Natural killer cell (primary cell): ENCODE results near the gene CFAP58. TPM values are rescaled to one million over a fixed set of nuclear protein-coding genes. Genes with fewer than 3 reads are reported as not detected.

Experiments
- ATAC-seq, 3 donors: fragments of 150-1000 bp in 2 of 3; fragments of 200-7000 bp in 1 of 3; cut with Tn5 transposase; 1 replicate in 1 of 3; 2 replicates in 2 of 3; pipeline ENCODE4 v1.10.0; 2021; ENCODE audit warnings: mild to moderate bottlenecking in 2 of 3, moderate library complexity in 2 of 3
- DNase-seq, 2 donors: peaks; one replicate each; pipeline versions ENCODE4 v3.0.0 to v3.0.0-alpha.2; 2013 to 2021; ENCODE audit warnings: mixed read lengths in 1 of 2
- H3K27ac ChIP-seq: one replicate; pipeline ENCODE4 v1.5.1; 2013; ENCODE audit warnings: mild to moderate bottlenecking, low read length
- H3K27me3 ChIP-seq: one replicate; pipeline ENCODE4 v1.6.1; 2013; ENCODE audit warnings: low read length; ENCODE audit not compliant: control insufficient read depth, insufficient read depth
- H3K36me3 ChIP-seq: one replicate; pipeline ENCODE4 v1.6.1; 2013; ENCODE audit warnings: low read length; ENCODE audit not compliant: control insufficient read depth, insufficient read depth
- H3K4me1 ChIP-seq: one replicate; pipeline ENCODE4 v1.6.1; 2013; ENCODE audit warnings: low read length; ENCODE audit not compliant: control insufficient read depth, insufficient read depth
- H3K4me3 ChIP-seq: one replicate; pipeline ENCODE4 v1.5.1; 2013; ENCODE audit warnings: low read length
- H3K9me3 ChIP-seq: one replicate; pipeline ENCODE4 v1.6.1; 2013; ENCODE audit warnings: low read length; ENCODE audit not compliant: control insufficient read depth, insufficient read depth
- H3K27ac Mint-ChIP-seq, 2 donors: one replicate each; pipeline ENCODE4 v1.8.0; 2022; ENCODE audit warnings: mild to moderate bottlenecking in 2 of 2, mixed read lengths in 2 of 2, moderate library complexity in 1 of 2
- H3K27me3 Mint-ChIP-seq, 2 donors: one replicate each; pipeline ENCODE4 v1.8.0; 2022; ENCODE audit warnings: low read depth in 2 of 2, mixed read lengths in 2 of 2
- H3K36me3 Mint-ChIP-seq: one replicate; pipeline ENCODE4 v1.8.0; 2022; ENCODE audit warnings: mixed read lengths
- H3K4me1 Mint-ChIP-seq, 2 donors: one replicate each; pipeline ENCODE4 v1.8.0; 2022; ENCODE audit warnings: mixed read lengths in 2 of 2
- H3K4me3 Mint-ChIP-seq: one replicate; pipeline ENCODE4 v1.8.0; 2022; ENCODE audit warnings: mild to moderate bottlenecking, moderate library complexity, mixed read lengths
- H3K9me3 Mint-ChIP-seq, 2 donors: one replicate each; pipeline ENCODE4 v1.8.0; 2022; ENCODE audit warnings: mixed read lengths in 2 of 2
- WGBS: methylation state at CpG from one replicate; pipeline ENCODE4 v1.1.7; 2013; ENCODE audit warnings: missing lambda C conversion rate; ENCODE audit not compliant: insufficient coverage; 5-methylcytosine and 5-hydroxymethylcytosine counted together
- intact Hi-C: fragments of 100-400 bp; cut with micrococcal nuclease; formaldehyde crosslinking; loops from one replicate; pipeline ENCODE4 v1.14.2; 2022
- total RNA-seq, 4 donors: library from RNA; stranded (reverse); fragments of 120-200 nt in 1 of 4; gene quantifications; one replicate each; pipeline versions ENCODE4 v1.2.3 to v1.2.4, GENCODE V29; 2013 to 2022
- TF ChIP-seq, protein P1 (sequence below): fragments of 200-600 bp; IDR thresholded peaks from one replicate; pipeline ENCODE4 v1.8.0; 2022; ENCODE audit warnings: antibody characterized with exemption

Gene CFAP58
- total RNA-seq, 3 donors from 2014 or later (not counting 1 experiment from before 2014, with no cell fraction given) = 0.07 to 0.15 (median 0.11) TPM

- Mint-ChIP-seq H3K27ac (peak overlapping the region; percentile 98 to 100), H3K9me3 (no peaks in the 10 kb centered on the region), H3K36me3 (peaks cover 6% of the 10 kb centered on the region), H3K27me3 (no peaks in the 10 kb centered on the region), H3K4me3 (peak overlapping the region; percentile 77), H3K4me1 (peaks cover 88 to 94% of the 10 kb centered on the region in 2 donors)
- TF ChIP-seq, protein P1, sequence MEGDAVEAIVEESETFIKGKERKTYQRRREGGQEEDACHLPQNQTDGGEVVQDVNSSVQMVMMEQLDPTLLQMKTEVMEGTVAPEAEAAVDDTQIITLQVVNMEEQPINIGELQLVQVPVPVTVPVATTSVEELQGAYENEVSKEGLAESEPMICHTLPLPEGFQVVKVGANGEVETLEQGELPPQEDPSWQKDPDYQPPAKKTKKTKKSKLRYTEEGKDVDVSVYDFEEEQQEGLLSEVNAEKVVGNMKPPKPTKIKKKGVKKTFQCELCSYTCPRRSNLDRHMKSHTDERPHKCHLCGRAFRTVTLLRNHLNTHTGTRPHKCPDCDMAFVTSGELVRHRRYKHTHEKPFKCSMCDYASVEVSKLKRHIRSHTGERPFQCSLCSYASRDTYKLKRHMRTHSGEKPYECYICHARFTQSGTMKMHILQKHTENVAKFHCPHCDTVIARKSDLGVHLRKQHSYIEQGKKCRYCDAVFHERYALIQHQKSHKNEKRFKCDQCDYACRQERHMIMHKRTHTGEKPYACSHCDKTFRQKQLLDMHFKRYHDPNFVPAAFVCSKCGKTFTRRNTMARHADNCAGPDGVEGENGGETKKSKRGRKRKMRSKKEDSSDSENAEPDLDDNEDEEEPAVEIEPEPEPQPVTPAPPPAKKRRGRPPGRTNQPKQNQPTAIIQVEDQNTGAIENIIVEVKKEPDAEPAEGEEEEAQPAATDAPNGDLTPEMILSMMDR = no peak
- Histone ChIP-seq H3K4me1 (peaks cover 93% of the 10 kb centered on the region), H3K27ac (peak overlapping the region; percentile 94), H3K4me3 (no peak overlapping the region), H3K36me3 (peaks cover 13% of the 10 kb centered on the region), H3K9me3 (no peaks in the 10 kb centered on the region), H3K27me3 (no peaks in the 10 kb centered on the region)
- DNase-seq (no peak), ATAC-seq (no peak)
- WGBS = 94% methylated on average over 11 of the region's 11 CpGs
- intact Hi-C loops = loop anchor here (2.0 kb wide), 1 partner anchor 18 kb away; no protein-coding TSS in a partner anchor
Measured at GRCh38 chr10:104332243-104333031, 21.2 kb upstream of the CFAP58 start.

DNA sequence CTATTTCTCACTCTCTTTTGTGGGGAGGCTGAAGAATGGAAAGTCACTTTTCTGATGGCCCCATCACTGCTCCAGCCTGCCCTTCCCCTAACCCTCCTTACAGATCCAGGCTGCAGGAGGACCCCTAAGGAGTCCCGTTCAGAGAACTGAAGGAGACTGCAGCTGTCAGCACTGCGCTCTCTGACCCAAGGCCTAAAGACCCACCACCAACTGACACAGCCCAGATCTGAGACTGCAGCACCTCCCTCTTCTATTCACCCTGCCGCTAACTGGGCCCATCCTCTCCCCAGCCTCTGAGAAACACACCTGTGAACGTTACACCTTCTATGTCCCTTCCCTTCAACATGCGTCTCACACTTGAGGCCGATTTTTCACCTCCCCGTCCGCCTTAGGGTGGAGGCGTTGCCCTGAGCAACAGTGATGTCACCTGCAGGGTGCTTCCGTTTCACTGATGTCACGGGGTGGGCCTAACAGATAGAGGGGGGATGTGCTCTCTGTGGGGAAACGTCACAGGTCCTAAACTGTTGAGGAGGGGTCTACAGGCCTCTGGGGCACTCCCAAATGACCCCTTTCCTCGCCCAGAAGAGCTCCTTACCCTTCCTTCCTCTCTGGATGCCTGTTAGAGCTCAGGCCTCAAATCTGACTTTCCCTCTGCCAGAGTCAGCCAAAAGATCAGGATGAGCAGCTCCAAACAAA, 20.5 kb upstream of the CFAP58 start:
- no peaks in the 10 kb centered on the region for H3K9me3 Mint-ChIP-seq
- ATAC-seq = peak; percentile 34 to 60 (median 49)
- intact Hi-C loops = loop anchor here (2.0 kb wide), 1 partner anchor 18 kb away; no protein-coding TSS in a partner anchor
- WGBS = 68% methylated on average over 12 of the region's 13 CpGs
- no peaks in the 10 kb centered on the region for H3K27me3 Mint-ChIP-seq
- no peaks in the 10 kb centered on the region for H3K9me3 ChIP-seq
- H3K36me3 ChIP-seq = peaks cover 13% of the 10 kb centered on the region
- H3K4me3 ChIP-seq = no peak overlapping the region
- peaks cover 82 to 89% of the 10 kb centered on the region in 2 donors for H3K4me1 Mint-ChIP-seq
- TF ChIP-seq, protein P1 = no peak
- peaks cover 6% of the 10 kb centered on the region for H3K36me3 Mint-ChIP-seq
- DNase-seq = peak; percentile 75 to 91
- peaks cover 85% of the 10 kb centered on the region for H3K4me1 ChIP-seq
- peak overlapping the region; percentile 77 for H3K4me3 Mint-ChIP-seq
- peak overlapping the region; percentile 98 to 100 for H3K27ac Mint-ChIP-seq
- peak overlapping the region; percentile 94 for H3K27ac ChIP-seq
- no peaks in the 10 kb centered on the region for H3K27me3 ChIP-seq

GRCh38 chr10:104333728-104334373, 19.8 kb upstream of the CFAP58 start:
- TF ChIP-seq, protein P1 = no peak
- Mint-ChIP-seq H3K27me3 (no peaks in the 10 kb centered on the region), H3K4me3 (peak overlapping the region; percentile 77), H3K4me1 (peaks cover 81 to 87% of the 10 kb centered on the region in 2 donors), H3K36me3 (peaks cover 6% of the 10 kb centered on the region), H3K9me3 (no peaks in the 10 kb centered on the region), H3K27ac (peak overlapping the region; percentile 98 to 100)
- H3K9me3 ChIP-seq = no peaks in the 10 kb centered on the region
- peaks cover 79% of the 10 kb centered on the region for H3K4me1 ChIP-seq
- H3K36me3 ChIP-seq = peaks cover 13% of the 10 kb centered on the region
- H3K27me3 ChIP-seq = no peaks in the 10 kb centered on the region
- H3K4me3 ChIP-seq = no peak overlapping the region
- 86% methylated on average over 15 of the region's 15 CpGs for WGBS
- no peak for ATAC-seq
- peak overlapping the region; percentile 94 for H3K27ac ChIP-seq
- intact Hi-C loops = loop anchor here (2.0 kb wide), 1 partner anchor 17 kb away; no protein-coding TSS in a partner anchor
- DNase-seq = no peak
